Body of pancreas (tissue), 4 donors: Measurements from ENCODE around the gene PLXNC1. TPM values are rescaled to one million over a fixed set of nuclear protein-coding genes. Genes with fewer than 3 reads are reported as not detected.

Experiments
- ATAC-seq: fragments of 150-250 bp; one replicate; pipeline ENCODE4 v1.9.1; 2016
- DNase-seq, 4 donors: peaks; one replicate each; pipeline ENCODE4 v3.0.0-alpha.2; 2019
- H3K27ac ChIP-seq, 4 donors: fragments of 200-600 bp; sonication (generic); 1 replicate in 3 of 4; 2 replicates in 1 of 4; pipeline versions ENCODE4 v1.5.1 to v1.6.1; 2016 to 2019; ENCODE audit warnings: mild to moderate bottlenecking in 1 of 4, mixed read lengths in 1 of 4, moderate library complexity in 1 of 4
- H3K27me3 ChIP-seq, 2 donors: fragments of 200-600 bp; sonication (generic); one replicate each; pipeline ENCODE4 v1.6.0; 2016; ENCODE audit warnings: mild to moderate bottlenecking in 1 of 2
- H3K36me3 ChIP-seq, 2 donors: fragments of 200-600 bp; sonication (generic); replicated peaks in 1 of 2; 2 replicates each; pipeline ENCODE4 v1.5.1; 2016; ENCODE audit warnings: low read depth in 2 of 2; ENCODE audit not compliant: insufficient read depth in 1 of 2
- H3K4me1 ChIP-seq: fragments of 200-600 bp; sonication (generic); one replicate; pipeline ENCODE4 v1.6.0; 2016
- H3K4me3 ChIP-seq, 2 donors: fragments of 200-600 bp; sonication (generic); 1 replicate in 1 of 2; 2 replicates in 1 of 2; pipeline ENCODE4 v1.5.1; 2016 to 2019
- H3K9me3 ChIP-seq, 3 donors: fragments of 200-600 bp; sonication (generic); 1 replicate in 2 of 3; 2 replicates in 1 of 3; pipeline ENCODE4 v1.5.1; 2016
- POLR2A ChIP-seq, 3 donors: fragments of 450-650 bp; IDR thresholded peaks; one replicate each; pipeline ENCODE4 v1.6.1; 2016; ENCODE audit warnings: antibody characterized with exemption in 3 of 3, mild to moderate bottlenecking in 2 of 3
- WGBS, 2 donors: methylation state at CpG; one replicate each; pipeline ENCODE4 v1.1.5; 2017; 5-methylcytosine and 5-hydroxymethylcytosine counted together
- intact Hi-C: fragments of 100-400 bp; cut with DNase I; formaldehyde crosslinking; loops from one replicate; pipeline ENCODE4 v1.15.1; 2023
- total RNA-seq, 2 donors: library from RNA; depleted of rRNA; stranded (reverse); fragments of >200 nt; gene quantifications; one replicate each; pipeline ENCODE4 v1.1.0, GENCODE V29; 2016
- TF ChIP-seq, protein P1 (sequence below), 7 experiments: fragments of 450-650 bp in 4 of 7; fragments of 200-600 bp in 3 of 7; sonication (generic) in 3 of 7; IDR thresholded peaks; one replicate each; pipeline ENCODE4 v1.5.1; 2016 to 2019; ENCODE audit warnings: antibody characterized with exemption in 7 of 7

Gene PLXNC1
- total RNA-seq, 2 donors from 2014 or later, result 3.9 to 4.9 TPM

DNA sequence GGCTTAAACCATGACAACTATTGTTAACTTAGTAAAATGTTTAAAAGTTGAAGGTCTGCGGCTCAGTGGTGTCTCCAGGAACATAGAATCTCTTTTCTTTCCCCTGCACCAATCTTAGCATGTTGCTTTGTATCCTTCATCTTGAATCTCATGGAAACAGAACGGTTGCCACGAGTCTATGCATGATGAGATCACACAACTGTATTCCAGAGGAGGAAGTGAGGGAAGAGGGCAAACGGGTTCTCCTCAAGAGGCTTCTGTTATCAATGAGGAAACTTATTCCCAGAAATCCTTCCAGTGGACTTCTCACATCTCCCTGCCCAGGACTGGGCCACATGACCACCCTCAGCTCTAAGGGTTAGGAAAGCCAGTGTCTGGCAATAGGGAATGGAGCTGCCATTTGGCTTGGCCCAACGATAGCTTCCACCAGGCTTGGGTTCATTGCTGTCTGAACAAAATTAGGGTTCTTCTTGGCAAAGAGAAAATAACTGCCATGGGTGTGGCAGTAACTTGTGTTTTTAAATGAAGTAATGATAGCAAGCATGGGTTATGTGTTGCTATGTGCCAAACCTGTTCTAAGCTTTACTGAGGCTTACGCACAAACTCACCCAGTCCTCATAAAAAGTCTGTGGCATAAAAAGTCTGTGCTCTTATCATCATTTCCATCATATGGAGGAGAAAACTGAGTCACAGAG is 17.4 kb downstream of the PLXNC1 start:
- no peaks in the 10 kb centered on the region for H3K36me3 ChIP-seq
- no peak for TF ChIP-seq POLR2A (IDR thresholded peaks at IDR 0.05)
- TF ChIP-seq, protein P1, sequence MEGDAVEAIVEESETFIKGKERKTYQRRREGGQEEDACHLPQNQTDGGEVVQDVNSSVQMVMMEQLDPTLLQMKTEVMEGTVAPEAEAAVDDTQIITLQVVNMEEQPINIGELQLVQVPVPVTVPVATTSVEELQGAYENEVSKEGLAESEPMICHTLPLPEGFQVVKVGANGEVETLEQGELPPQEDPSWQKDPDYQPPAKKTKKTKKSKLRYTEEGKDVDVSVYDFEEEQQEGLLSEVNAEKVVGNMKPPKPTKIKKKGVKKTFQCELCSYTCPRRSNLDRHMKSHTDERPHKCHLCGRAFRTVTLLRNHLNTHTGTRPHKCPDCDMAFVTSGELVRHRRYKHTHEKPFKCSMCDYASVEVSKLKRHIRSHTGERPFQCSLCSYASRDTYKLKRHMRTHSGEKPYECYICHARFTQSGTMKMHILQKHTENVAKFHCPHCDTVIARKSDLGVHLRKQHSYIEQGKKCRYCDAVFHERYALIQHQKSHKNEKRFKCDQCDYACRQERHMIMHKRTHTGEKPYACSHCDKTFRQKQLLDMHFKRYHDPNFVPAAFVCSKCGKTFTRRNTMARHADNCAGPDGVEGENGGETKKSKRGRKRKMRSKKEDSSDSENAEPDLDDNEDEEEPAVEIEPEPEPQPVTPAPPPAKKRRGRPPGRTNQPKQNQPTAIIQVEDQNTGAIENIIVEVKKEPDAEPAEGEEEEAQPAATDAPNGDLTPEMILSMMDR (IDR thresholded peaks at IDR 0.05), result no peak
- no peak overlapping the region for H3K27ac ChIP-seq
- ATAC-seq (no peak), DNase-seq (no peak)
- no peak overlapping the region for H3K4me3 ChIP-seq
- H3K9me3 ChIP-seq, result no peaks in the 10 kb centered on the region
- H3K4me1 ChIP-seq, result no peaks in the 10 kb centered on the region
- intact Hi-C loops, result no loop called here
- no peaks in the 10 kb centered on the region for H3K27me3 ChIP-seq
- 72 to 74% methylated on average over 6 of the region's 6 CpGs for WGBS, 2 donors

DNA sequence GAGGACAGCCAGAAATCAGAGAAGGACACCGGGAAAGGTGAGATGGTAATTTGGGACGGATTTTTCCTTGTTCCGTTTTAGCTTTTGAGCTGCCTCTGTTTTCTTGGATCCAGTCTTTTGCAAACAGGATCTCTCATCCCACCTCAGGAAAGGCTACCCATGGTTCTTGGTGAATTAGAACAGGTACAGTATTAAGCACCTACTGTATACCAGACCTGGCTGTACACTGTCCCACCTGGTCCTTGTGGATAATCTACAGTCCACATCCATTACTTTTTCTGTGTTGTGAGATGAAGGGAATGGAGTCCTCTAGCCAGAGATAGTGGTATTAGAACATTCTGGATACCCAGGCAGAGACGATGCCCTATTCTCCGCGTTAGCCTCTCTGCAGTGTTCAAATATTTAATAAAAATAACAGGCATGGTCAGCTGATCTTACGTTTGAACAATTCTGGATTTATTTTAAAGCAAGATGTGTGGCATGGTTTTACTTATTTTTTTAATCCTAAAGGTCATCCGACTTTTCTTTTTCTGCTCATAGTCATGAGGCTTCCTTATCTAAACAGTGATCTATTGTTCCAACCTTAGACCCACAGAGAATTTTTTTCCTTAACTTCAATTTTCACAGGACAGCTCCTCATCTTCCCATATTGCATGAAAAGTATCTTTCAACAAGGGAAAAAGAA is 18.8 kb downstream of the PLXNC1 start:
- H3K9me3 ChIP-seq, result no peaks in the 10 kb centered on the region
- DNase-seq, result no peak
- H3K27ac ChIP-seq, result no peak overlapping the region
- TF ChIP-seq, protein P1 (IDR thresholded peaks at IDR 0.05), result no peak
- TF ChIP-seq POLR2A (IDR thresholded peaks at IDR 0.05), result no peak
- no peaks in the 10 kb centered on the region for H3K4me1 ChIP-seq
- no peak overlapping the region for H3K4me3 ChIP-seq
- ATAC-seq, result no peak
- no peaks in the 10 kb centered on the region for H3K36me3 ChIP-seq
- intact Hi-C loops, result no loop called here
- no peaks in the 10 kb centered on the region for H3K27me3 ChIP-seq
- 50 to 56% methylated on average over 8 of the region's 8 CpGs for WGBS, 2 donors

DNA sequence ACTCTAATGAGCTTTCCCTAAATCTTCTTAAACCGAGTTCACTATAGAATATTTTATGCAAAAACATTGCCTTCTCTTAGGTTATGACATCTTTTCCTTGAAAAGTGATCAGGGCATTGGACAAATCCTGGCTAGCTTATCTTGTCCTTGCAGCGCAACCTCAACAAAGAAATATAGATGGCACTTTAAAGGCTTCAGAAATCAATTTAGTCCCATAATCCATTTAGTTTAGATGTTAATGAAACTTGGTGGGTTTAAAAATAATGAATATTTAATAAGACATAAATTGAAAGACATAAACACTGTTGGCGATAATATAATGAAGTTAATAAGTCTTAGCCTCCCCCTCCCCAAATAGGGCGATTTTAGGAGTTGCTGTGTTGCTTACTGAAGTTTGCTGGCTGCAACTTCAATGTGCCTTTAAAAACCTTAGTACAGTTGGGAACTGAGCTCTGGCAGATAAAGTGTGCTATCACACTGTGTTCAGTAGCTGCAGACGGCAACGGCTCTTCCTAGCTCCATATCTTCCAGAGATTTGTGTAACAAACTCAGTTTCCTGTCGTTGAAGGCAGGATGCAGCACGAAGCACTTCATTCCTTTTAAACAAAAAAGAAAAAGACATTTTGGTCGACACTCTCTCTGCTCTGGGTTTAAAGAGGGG is 19.5 kb downstream of the PLXNC1 start:
- H3K27me3 ChIP-seq, result no peaks in the 10 kb centered on the region
- DNase-seq (no peak), ATAC-seq (no peak)
- H3K36me3 ChIP-seq, result no peaks in the 10 kb centered on the region
- no peaks in the 10 kb centered on the region for H3K9me3 ChIP-seq
- intact Hi-C loops, result no loop called here
- TF ChIP-seq, protein P1 (IDR thresholded peaks at IDR 0.05), result no peak
- TF ChIP-seq POLR2A (IDR thresholded peaks at IDR 0.05), result no peak
- no peak overlapping the region for H3K4me3 ChIP-seq
- H3K27ac ChIP-seq, result no peak overlapping the region
- H3K4me1 ChIP-seq, result no peaks in the 10 kb centered on the region
- 34 to 36% methylated on average over 9 of the region's 9 CpGs for WGBS, 2 donors

DNA sequence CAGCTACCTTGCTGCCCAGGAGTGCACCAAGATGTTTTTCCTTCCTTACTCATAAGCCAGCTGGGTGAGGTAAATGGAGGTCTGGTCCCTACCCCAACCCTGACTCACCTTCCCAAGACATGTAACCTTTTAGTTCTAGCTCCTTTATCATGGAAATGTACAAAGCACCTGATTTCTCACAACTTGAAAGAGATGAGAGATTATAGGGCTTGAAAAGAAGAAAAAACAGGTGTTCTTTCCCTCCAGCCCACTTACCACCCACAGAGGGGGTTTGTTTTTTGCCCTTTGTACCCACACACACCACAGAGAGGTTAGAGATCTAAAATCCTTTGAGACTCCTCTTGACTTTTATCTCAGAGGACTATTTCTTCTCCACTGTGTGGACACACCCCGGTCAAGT is 21.1 kb downstream of the PLXNC1 start:
- no peaks in the 10 kb centered on the region for H3K4me1 ChIP-seq
- H3K4me3 ChIP-seq, result no peak overlapping the region
- H3K9me3 ChIP-seq, result no peaks in the 10 kb centered on the region
- no peak for DNase-seq
- no peaks in the 10 kb centered on the region for H3K36me3 ChIP-seq
- H3K27ac ChIP-seq, result no peak overlapping the region
- WGBS, 2 donors, result 62 to 95% methylated on average over 1 of the region's 1 CpG
- intact Hi-C loops, result no loop called here
- TF ChIP-seq POLR2A (IDR thresholded peaks at IDR 0.05), result no peak
- TF ChIP-seq, protein P1 (IDR thresholded peaks at IDR 0.05), result no peak
- ATAC-seq, result no peak
- no peaks in the 10 kb centered on the region for H3K27me3 ChIP-seq
